Measurements from ENCODE around the gene PTCD2. TPM values are rescaled to one million over a fixed set of nuclear protein-coding genes. Genes with fewer than 3 reads are reported as not detected.
"Not testable (repeated sequence)": the region's sequence is repeated elsewhere in the genome, so short reads cannot be mapped to it uniquely, and the experiment has no call there.

PTCD2 gene
- total and polyA plus RNA-seq, 2 donors from 2014 or later: 7.2 to 9.8 TPM

- H3K27ac ChIP-seq (ENCODE audit: low read depth in 2 of 2, low read length in 2 of 2): no peak overlapping the region
- no peaks in the 10 kb centered on the region for H3K27me3 ChIP-seq (ENCODE audit: control insufficient read depth, insufficient read depth, low read length)
- FAIRE-seq (no peak), DNase-seq (no peak)
- no peaks in the 10 kb centered on the region for H3K9me3 ChIP-seq (ENCODE audit: control insufficient read depth in 2 of 3, insufficient read depth in 1 of 3, low read length in 3 of 3)
- H3K4me1 ChIP-seq (ENCODE audit: control insufficient read depth in 2 of 3, insufficient read depth in 2 of 3, low read depth in 1 of 3, low read length in 3 of 3): peaks cover 0 to 4% (median 0%) of the 10 kb centered on the region in 3 donors
- H3K9ac ChIP-seq (ENCODE audit: low read length in 3 of 3): no peak overlapping the region
- TF ChIP-seq CTCF (IDR thresholded peaks at IDR 0.05; ENCODE audit: borderline replicate concordance, extremely low read depth, insufficient read depth): no peak
- intact Hi-C loops (cut with DNase I): no loop called here
- peaks cover 3 to 8% (median 5%) of the 10 kb centered on the region in 3 donors for H3K36me3 ChIP-seq (ENCODE audit: control insufficient read depth in 2 of 3, insufficient read depth in 3 of 3, low read length in 3 of 3)
- no peak overlapping the region for H3K4me3 ChIP-seq (ENCODE audit: low read length in 3 of 3)
These were observed 7.0 kb upstream of the PTCD2 start for GRCh38 chr5:72313141-72313540.

GRCh38 chr5:72314571-72315172, 5.5 kb upstream of the PTCD2 start:
- no peak for TF ChIP-seq CTCF (IDR thresholded peaks at IDR 0.05; ENCODE audit: borderline replicate concordance, extremely low read depth, insufficient read depth)
- Histone ChIP-seq H3K4me3 (ENCODE audit: low read length in 3 of 3) (no peak overlapping the region), H3K27ac (ENCODE audit: low read depth in 2 of 2, low read length in 2 of 2) (no peak overlapping the region), H3K9ac (ENCODE audit: low read length in 3 of 3) (no peak overlapping the region), H3K36me3 (ENCODE audit: control insufficient read depth in 2 of 3, insufficient read depth in 3 of 3, low read length in 3 of 3) (peaks cover under 1 to 5% (median 4%) of the 10 kb centered on the region in 3 donors), H3K9me3 (ENCODE audit: control insufficient read depth in 2 of 3, insufficient read depth in 1 of 3, low read length in 3 of 3) (no peaks in the 10 kb centered on the region), H3K27me3 (ENCODE audit: control insufficient read depth, insufficient read depth, low read length) (no peaks in the 10 kb centered on the region), H3K4me1 (ENCODE audit: control insufficient read depth in 2 of 3, insufficient read depth in 2 of 3, low read depth in 1 of 3, low read length in 3 of 3) (peaks cover 0 to 7% (median 0%) of the 10 kb centered on the region in 3 donors)
- no peak for FAIRE-seq
- DNase-seq: peak in 1 of 5 donors; percentile 16
- intact Hi-C loops (cut with DNase I): no loop called here

GRCh38 chr5:72319435-72319975, 668 bp upstream of the PTCD2 start:
- H3K9ac ChIP-seq (ENCODE audit: low read length in 3 of 3): peak overlapping the region; percentile 71 to 99 (median 83)
- FAIRE-seq; intact Hi-C loops (cut with DNase I): not testable (repeated sequence)

GRCh38 chr5:72324189-72324825, 4.1 kb downstream of the PTCD2 start:
- no peak for FAIRE-seq
- Histone ChIP-seq H3K27me3 (ENCODE audit: control insufficient read depth, insufficient read depth, low read length) (no peaks in the 10 kb centered on the region), H3K9me3 (ENCODE audit: control insufficient read depth in 2 of 3, insufficient read depth in 1 of 3, low read length in 3 of 3) (no peaks in the 10 kb centered on the region), H3K4me1 (ENCODE audit: control insufficient read depth in 2 of 3, insufficient read depth in 2 of 3, low read depth in 1 of 3, low read length in 3 of 3) (peaks cover 0 to 3% (median 0%) of the 10 kb centered on the region in 3 donors), H3K36me3 (ENCODE audit: control insufficient read depth in 2 of 3, insufficient read depth in 3 of 3, low read length in 3 of 3) (peaks cover 3 to 17% (median 15%) of the 10 kb centered on the region in 3 donors), H3K27ac (ENCODE audit: low read depth in 2 of 2, low read length in 2 of 2) (no peak overlapping the region), H3K9ac (ENCODE audit: low read length in 3 of 3) (no peak overlapping the region), H3K4me3 (ENCODE audit: low read length in 3 of 3) (no peak overlapping the region)
- intact Hi-C loops (cut with DNase I): no loop called here
- no peak for DNase-seq
- no peak for TF ChIP-seq CTCF (IDR thresholded peaks at IDR 0.05; ENCODE audit: borderline replicate concordance, extremely low read depth, insufficient read depth)

More at GRCh38 chr5:72319435-72319975, 668 bp upstream of the PTCD2 start:
- peak in 2 of 5 donors; percentile 64 to 74 for DNase-seq
- H3K4me1 ChIP-seq (ENCODE audit: control insufficient read depth in 2 of 3, insufficient read depth in 2 of 3, low read depth in 1 of 3, low read length in 3 of 3); H3K27me3 ChIP-seq (ENCODE audit: control insufficient read depth, insufficient read depth, low read length); H3K9me3 ChIP-seq (ENCODE audit: control insufficient read depth in 2 of 3, insufficient read depth in 1 of 3, low read length in 3 of 3); H3K36me3 ChIP-seq (ENCODE audit: control insufficient read depth in 2 of 3, insufficient read depth in 3 of 3, low read length in 3 of 3): not testable (repeated sequence)
- Histone ChIP-seq H3K27ac (ENCODE audit: low read depth in 2 of 2, low read length in 2 of 2) (peak overlapping the region; percentile 16 to 59), H3K4me3 (ENCODE audit: low read length in 3 of 3) (peak overlapping the region; percentile 99 to 100 (median 100))
